Osteocyte (in vitro differentiated cells): ENCODE data around the gene INO80E. TPM values are rescaled to one million over a fixed set of nuclear protein-coding genes. Genes with fewer than 3 reads are reported as not detected.

Source experiments
- DNase-seq: peaks from one replicate; pipeline ENCODE4 v3.0.0; 2021; ENCODE audit warnings: mixed read lengths; ENCODE audit not compliant: unreplicated experiment; ENCODE audit errors: extremely low spot score
- H3K27ac Mint-ChIP-seq: one replicate; pipeline ENCODE4 v1.8.0; 2021; ENCODE audit warnings: mild to moderate bottlenecking, mixed read lengths; ENCODE audit not compliant: unreplicated experiment
- H3K27me3 Mint-ChIP-seq: one replicate; pipeline ENCODE4 v1.8.0; 2021; ENCODE audit warnings: mixed read lengths; ENCODE audit not compliant: unreplicated experiment
- H3K36me3 Mint-ChIP-seq: one replicate; pipeline ENCODE4 v1.8.0; 2021; ENCODE audit warnings: mixed read lengths; ENCODE audit not compliant: unreplicated experiment
- H3K4me1 Mint-ChIP-seq: one replicate; pipeline ENCODE4 v1.8.0; 2021; ENCODE audit warnings: mixed read lengths; ENCODE audit not compliant: unreplicated experiment
- H3K4me3 Mint-ChIP-seq: one replicate; pipeline ENCODE4 v1.8.0; 2021; ENCODE audit warnings: mild to moderate bottlenecking, moderate library complexity, mixed read lengths; ENCODE audit not compliant: unreplicated experiment
- H3K9me3 Mint-ChIP-seq: one replicate; pipeline ENCODE4 v1.8.0; 2021; ENCODE audit warnings: mixed read lengths; ENCODE audit not compliant: unreplicated experiment
- total RNA-seq: library from RNA; stranded (reverse); gene quantifications from 2 replicates; pipeline ENCODE4 v1.2.1, GENCODE V29; 2021
- TF ChIP-seq, protein P1 (sequence below): fragments of 200-600 bp; sonication (generic); IDR thresholded peaks from 2 replicates; pipeline ENCODE4 v1.5.0; 2021; ENCODE audit warnings: antibody characterized with exemption, mild to moderate bottlenecking, moderate library complexity

Gene INO80E
- total RNA-seq, 1 donor from 2014 or later: 77.0 TPM

DNA sequence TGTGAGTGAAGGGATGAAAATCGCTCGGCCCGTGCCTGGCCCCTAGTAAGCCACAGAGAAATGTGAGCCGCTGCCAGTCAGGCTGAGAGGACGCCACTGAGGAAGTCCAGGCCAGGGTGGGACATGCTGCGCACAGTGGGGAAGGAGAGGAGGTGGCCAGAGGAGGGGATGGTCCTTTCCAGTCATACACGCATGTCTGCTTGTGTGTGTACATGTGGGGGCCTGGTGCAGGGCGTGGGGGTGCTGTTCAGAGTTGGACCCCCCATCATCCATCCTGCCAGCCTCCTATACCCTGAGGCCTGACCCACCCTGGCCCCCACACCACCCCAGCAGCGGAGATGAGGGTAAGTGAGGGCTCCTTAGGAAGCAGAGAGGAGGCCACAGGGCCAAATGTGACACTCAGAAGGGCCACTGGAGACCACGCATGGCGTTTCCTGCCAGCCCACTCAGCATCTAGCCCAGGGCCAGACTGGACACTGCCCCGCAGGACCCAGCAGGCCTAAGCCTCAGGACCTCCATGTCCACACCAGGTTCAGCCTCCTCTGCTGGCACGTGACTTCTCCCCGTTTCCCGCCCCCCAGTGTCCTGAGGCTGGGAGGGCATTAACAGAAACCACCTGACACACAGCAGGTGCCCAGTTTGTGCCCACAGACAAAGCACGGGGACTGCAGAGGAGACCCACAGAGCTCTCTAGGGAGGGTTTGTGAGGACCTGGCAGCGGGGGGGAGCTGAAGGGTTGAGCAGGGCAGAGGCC lies 7.8 kb downstream of the INO80E start:
- no peak overlapping the region for H3K4me3 Mint-ChIP-seq
- DNase-seq: no peak
- no peaks in the 10 kb centered on the region for H3K4me1 Mint-ChIP-seq
- H3K9me3 Mint-ChIP-seq: no peaks in the 10 kb centered on the region
- no peaks in the 10 kb centered on the region for H3K27me3 Mint-ChIP-seq
- no peak overlapping the region for H3K27ac Mint-ChIP-seq
- peaks cover 3% of the 10 kb centered on the region for H3K36me3 Mint-ChIP-seq
- TF ChIP-seq, protein P1, sequence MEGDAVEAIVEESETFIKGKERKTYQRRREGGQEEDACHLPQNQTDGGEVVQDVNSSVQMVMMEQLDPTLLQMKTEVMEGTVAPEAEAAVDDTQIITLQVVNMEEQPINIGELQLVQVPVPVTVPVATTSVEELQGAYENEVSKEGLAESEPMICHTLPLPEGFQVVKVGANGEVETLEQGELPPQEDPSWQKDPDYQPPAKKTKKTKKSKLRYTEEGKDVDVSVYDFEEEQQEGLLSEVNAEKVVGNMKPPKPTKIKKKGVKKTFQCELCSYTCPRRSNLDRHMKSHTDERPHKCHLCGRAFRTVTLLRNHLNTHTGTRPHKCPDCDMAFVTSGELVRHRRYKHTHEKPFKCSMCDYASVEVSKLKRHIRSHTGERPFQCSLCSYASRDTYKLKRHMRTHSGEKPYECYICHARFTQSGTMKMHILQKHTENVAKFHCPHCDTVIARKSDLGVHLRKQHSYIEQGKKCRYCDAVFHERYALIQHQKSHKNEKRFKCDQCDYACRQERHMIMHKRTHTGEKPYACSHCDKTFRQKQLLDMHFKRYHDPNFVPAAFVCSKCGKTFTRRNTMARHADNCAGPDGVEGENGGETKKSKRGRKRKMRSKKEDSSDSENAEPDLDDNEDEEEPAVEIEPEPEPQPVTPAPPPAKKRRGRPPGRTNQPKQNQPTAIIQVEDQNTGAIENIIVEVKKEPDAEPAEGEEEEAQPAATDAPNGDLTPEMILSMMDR: no peak

DNA sequence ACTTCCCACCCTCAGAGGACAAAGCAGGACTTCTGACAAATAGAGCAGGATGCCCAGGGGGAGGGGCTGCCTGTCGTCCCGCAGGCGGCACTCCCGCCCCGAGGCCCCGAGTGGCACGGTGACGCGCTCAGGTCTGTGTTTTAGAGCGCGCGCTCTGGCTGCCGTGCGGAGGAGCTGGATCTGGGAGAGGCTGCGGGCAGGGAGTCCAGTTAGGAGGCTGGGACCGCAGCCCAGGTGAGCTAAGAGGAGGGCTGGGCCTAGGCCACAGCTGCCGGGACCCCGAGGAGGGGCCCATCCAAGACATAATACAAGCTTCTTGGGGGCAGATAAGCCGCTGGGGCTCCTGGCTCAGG lies 8.4 kb downstream of the INO80E start:
- Mint-ChIP-seq H3K36me3 (peaks cover 3% of the 10 kb centered on the region), H3K4me1 (no peaks in the 10 kb centered on the region), H3K4me3 (no peak overlapping the region), H3K9me3 (no peaks in the 10 kb centered on the region), H3K27ac (no peak overlapping the region), H3K27me3 (no peaks in the 10 kb centered on the region)
- no peak for DNase-seq
- TF ChIP-seq, protein P1: no peak

DNA sequence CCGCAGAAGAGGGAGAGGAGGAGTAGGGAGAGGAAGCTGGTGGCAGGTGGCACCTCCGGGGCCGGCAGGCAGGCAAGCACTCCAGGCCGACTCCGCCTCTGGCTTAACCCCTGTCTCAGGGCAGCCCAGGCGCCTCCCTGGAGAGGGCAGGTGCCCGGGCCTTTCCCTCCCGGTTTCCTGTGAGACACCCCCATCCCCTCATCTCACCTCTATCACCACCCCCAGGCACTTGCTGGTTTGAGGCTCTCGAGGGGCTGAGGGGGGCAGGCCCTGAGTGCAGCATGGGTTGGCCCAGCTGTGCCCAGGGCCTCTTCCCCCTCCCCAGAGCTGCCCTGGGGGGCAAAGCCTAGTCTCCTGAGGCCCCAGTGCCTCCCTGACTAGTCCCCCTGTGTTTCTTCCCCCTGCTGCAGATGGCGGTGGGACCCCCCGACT lies 8.8 kb downstream of the INO80E start:
- Mint-ChIP-seq H3K36me3 (peaks cover 3% of the 10 kb centered on the region), H3K4me3 (no peak overlapping the region), H3K9me3 (no peaks in the 10 kb centered on the region), H3K27ac (no peak overlapping the region), H3K4me1 (no peaks in the 10 kb centered on the region), H3K27me3 (no peaks in the 10 kb centered on the region)
- DNase-seq: no peak
- TF ChIP-seq, protein P1: no peak

DNA sequence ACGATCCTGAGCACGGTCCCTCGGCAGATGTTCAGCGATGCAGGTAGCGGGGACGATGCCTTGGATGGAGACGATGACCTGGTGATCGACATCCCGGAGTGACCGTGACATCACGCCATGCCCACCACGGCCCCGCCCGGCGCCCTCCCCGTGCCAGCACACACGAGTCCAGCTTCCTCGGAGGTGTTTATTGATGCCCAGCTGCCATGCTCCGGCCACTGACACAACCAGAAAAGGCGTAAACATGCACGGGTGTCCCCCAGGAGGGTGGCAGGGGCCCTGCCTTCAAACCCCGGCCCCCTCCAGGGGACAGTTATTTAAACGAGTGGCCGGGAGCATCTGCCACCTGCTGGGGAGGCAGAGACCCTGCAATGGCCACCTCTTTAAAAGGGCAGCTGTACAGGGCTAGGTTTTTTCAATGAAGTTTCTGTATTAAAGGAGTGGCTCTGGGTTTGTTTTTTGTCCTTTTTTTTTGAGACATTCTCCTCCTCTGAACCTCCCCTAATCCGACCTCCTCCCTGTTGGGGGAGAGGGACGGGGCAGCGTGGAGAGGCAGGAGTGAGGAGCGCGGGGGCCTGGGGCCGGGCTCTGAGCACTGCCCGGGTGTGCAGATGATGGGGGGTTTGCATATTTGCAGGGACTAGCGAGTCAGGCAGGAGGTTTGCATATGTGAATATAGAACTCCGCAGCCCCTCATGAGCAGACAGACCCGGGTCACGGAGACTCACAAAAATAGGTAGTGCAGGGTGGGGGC lies 9.5 kb downstream of the INO80E start:
- H3K9me3 Mint-ChIP-seq: no peaks in the 10 kb centered on the region
- peak; percentile 84 for DNase-seq
- H3K36me3 Mint-ChIP-seq: peaks cover 3% of the 10 kb centered on the region
- peaks cover 2% of the 10 kb centered on the region for H3K4me1 Mint-ChIP-seq
- peaks cover 2% of the 10 kb centered on the region for H3K27me3 Mint-ChIP-seq
- TF ChIP-seq, protein P1: peak; percentile 76
- H3K4me3 Mint-ChIP-seq: no peak overlapping the region
- no peak overlapping the region for H3K27ac Mint-ChIP-seq

DNA sequence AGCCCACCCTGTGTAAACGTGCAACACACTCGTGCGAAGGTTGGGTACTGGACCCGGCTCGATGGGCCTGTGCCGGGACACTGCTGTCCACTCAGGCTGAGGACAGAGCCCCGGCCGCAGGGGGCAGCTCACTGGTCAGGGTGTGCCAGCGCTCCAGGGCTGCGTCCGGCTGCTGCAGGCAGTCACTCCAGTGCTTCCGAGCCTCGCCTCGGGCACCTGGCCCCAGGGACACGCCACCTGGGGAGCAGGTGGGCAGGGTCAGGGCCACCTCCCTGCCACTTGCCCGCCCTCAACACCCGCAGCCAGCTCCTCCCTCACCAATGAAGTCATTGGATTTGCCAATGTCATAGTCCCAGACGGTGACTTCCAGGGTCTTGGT lies 10.0 kb downstream of the INO80E start:
- DNase-seq: no peak
- TF ChIP-seq, protein P1: no peak
- Mint-ChIP-seq H3K4me3 (no peak overlapping the region), H3K27ac (no peak overlapping the region), H3K4me1 (peaks cover 3% of the 10 kb centered on the region), H3K27me3 (peaks cover 3% of the 10 kb centered on the region), H3K9me3 (no peaks in the 10 kb centered on the region), H3K36me3 (peaks cover 3% of the 10 kb centered on the region)
